ENCODE results near the gene KRT77.
"Not testable (repeated sequence)": the region's sequence is repeated elsewhere in the genome, so short reads cannot be mapped to it uniquely, and the experiment has no call there.

The KRT77 gene

GRCh38 chr12:52703424-52703823, at the start of gene KRT77:
Gene KRT77 (minus strand): TSS chr12:52703524. CDS start chr12:52703434, 90 bp downstream.
- DNase-seq (ENCODE audit: low read depth in 2 of 2), result no peak

GRCh38 chr12:52752516-52752915, 49.2 kb upstream of the KRT77 start:
- no peak for DNase-seq (ENCODE audit: low read depth in 2 of 2)

GRCh38 chr12:52751795-52752194, 48.5 kb upstream of the KRT77 start:
- DNase-seq (ENCODE audit: low read depth in 2 of 2), result no peak

GRCh38 chr12:52750532-52750931, 47.2 kb upstream of the KRT77 start:
- DNase-seq (ENCODE audit: low read depth in 2 of 2), result not testable (repeated sequence)

- no peak for DNase-seq (ENCODE audit: low read depth in 2 of 2)
These were observed 46.5 kb upstream of the KRT77 start for GRCh38 chr12:52749827-52750226.

- no peak for DNase-seq (ENCODE audit: low read depth in 2 of 2)
These were observed 45.3 kb upstream of the KRT77 start for GRCh38 chr12:52748578-52748977.

GRCh38 chr12:52745554-52745953, 42.2 kb upstream of the KRT77 start:
- DNase-seq (ENCODE audit: low read depth in 2 of 2), result no peak

- no peak for DNase-seq (ENCODE audit: low read depth in 2 of 2)
These were observed 41.3 kb upstream of the KRT77 start for GRCh38 chr12:52744493-52745156.

- no peak for DNase-seq (ENCODE audit: low read depth in 2 of 2)
These were observed 39.6 kb upstream of the KRT77 start for GRCh38 chr12:52742822-52743457.

GRCh38 chr12:52742196-52742580, 38.9 kb upstream of the KRT77 start:
- DNase-seq (ENCODE audit: low read depth in 2 of 2), result no peak

- peak; percentile 6 to 23 for DNase-seq (ENCODE audit: low read depth in 2 of 2)
These were observed 38.3 kb upstream of the KRT77 start for GRCh38 chr12:52741375-52742195.

- no peak for DNase-seq (ENCODE audit: low read depth in 2 of 2)
These were observed 37.3 kb upstream of the KRT77 start for GRCh38 chr12:52740584-52740983.

- DNase-seq (ENCODE audit: low read depth in 2 of 2), result no peak
These were observed 36.6 kb upstream of the KRT77 start for GRCh38 chr12:52739963-52740362.

GRCh38 chr12:52735816-52736632, 32.7 kb upstream of the KRT77 start:
- no peak for DNase-seq (ENCODE audit: low read depth in 2 of 2)

GRCh38 chr12:52735106-52735505, 31.8 kb upstream of the KRT77 start:
- no peak for DNase-seq (ENCODE audit: low read depth in 2 of 2)

- no peak for DNase-seq (ENCODE audit: low read depth in 2 of 2)
These were observed 27.5 kb upstream of the KRT77 start for GRCh38 chr12:52730793-52731192.

GRCh38 chr12:52730383-52730782, 27.1 kb upstream of the KRT77 start:
- no peak for DNase-seq (ENCODE audit: low read depth in 2 of 2)

GRCh38 chr12:52729147-52729546, 25.8 kb upstream of the KRT77 start:
- DNase-seq (ENCODE audit: low read depth in 2 of 2), result no peak

GRCh38 chr12:52728374-52728773, 25.1 kb upstream of the KRT77 start:
- DNase-seq (ENCODE audit: low read depth in 2 of 2), result no peak

- no peak for DNase-seq (ENCODE audit: low read depth in 2 of 2)
These were observed 23.7 kb upstream of the KRT77 start for GRCh38 chr12:52727037-52727436.

GRCh38 chr12:52726451-52726850, 23.1 kb upstream of the KRT77 start:
- DNase-seq (ENCODE audit: low read depth in 2 of 2), result no peak

- no peak for DNase-seq (ENCODE audit: low read depth in 2 of 2)
These were observed 21.1 kb upstream of the KRT77 start for GRCh38 chr12:52724384-52724783.

All from stimulated activated CD8-positive, alpha-beta memory T cell treated with anti-CD3 and anti-CD28 coated beads, Interleukin-15, amount 100 ng/mL, for 48 hours (primary cell).